ENCODE results near the gene SYT8.

The SYT8 gene

DNA sequence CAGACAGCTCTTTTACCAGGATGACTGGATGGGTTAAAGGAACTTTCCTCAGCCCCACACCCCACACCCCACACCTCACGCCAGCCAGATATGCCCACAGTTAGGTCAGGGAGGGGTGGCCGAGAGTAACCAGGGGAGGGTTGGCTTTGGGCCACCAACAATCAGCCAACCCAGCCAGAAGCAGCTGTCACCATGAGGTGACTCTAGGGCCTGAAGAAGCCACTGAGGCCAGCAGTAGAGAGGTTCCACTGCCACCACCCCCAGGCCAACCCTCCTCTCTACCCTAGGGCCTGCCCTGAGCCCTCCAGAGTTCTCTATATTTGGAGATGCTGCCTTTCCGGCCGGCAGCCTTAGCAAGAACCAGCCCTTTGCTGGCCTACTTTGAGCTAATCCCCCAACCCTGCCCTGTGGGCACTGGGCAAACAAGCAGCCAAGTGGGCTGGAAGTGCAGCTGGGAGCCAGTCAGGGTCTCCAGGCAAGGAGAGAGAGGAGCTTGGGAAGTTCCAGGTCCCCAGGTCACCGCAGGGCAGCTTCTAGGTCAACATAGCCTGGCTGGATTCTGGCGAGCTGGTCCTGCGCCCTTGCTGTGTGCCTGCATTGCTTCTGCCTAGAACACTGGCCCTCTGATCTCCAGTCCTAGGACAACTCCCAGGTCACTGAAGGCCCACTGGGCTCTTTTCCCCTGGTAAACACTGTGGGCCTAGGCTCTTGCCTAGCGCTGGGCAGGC, 12.0 kb upstream of the SYT8 start:
- POLR2A ChIA-PET = no interaction called here
- no peak for TF ChIP-seq PRDM6 (tag by site-specific recombination; IDR thresholded peaks at IDR 0.05)
- no peak for TF ChIP-seq ZNF10 (tag by site-specific recombination; IDR thresholded peaks at IDR 0.05)
- no peaks in the 10 kb centered on the region for H3K4me1 ChIP-seq (ENCODE audit: control insufficient read depth, insufficient read depth, low read length)
- no peaks in the 10 kb centered on the region for H3K36me3 ChIP-seq (ENCODE audit: control insufficient read depth in 2 of 2, insufficient read depth in 1 of 2, low read length in 2 of 2)
- H3K4me3 ChIP-seq (ENCODE audit: low read depth, low read length) = no peak overlapping the region
- no peaks in the 10 kb centered on the region for H3K9me3 ChIP-seq (ENCODE audit: control insufficient read depth, insufficient read depth, low read depth, low read length)
- no peak overlapping the region for H3K27ac ChIP-seq (ENCODE audit: extremely low read depth, low read depth, low read length)
- CTCF ChIA-PET = interaction anchor here (0.7 to 2.0 kb wide), 3 partner anchors 10 to 195 kb away, joined by 3 to 14 read pairs (median 4); no protein-coding TSS in a partner anchor

GRCh38 chr11:1823376-1824220, 11.2 kb upstream of the SYT8 start:
- H3K27ac ChIP-seq (ENCODE audit: extremely low read depth, low read depth, low read length) = no peak overlapping the region
- TF ChIP-seq, protein P1, sequence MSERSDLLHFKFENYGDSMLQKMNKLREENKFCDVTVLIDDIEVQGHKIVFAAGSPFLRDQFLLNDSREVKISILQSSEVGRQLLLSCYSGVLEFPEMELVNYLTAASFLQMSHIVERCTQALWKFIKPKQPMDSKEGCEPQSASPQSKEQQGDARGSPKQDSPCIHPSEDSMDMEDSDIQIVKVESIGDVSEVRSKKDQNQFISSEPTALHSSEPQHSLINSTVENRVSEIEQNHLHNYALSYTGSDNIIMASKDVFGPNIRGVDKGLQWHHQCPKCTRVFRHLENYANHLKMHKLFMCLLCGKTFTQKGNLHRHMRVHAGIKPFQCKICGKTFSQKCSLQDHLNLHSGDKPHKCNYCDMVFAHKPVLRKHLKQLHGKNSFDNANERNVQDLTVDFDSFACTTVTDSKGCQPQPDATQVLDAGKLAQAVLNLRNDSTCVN (tag by site-specific recombination; optimal IDR thresholded peaks at IDR 0.05) = no peak
- TF ChIP-seq TRIM28 (IDR thresholded peaks at IDR 0.05; ENCODE audit: borderline replicate concordance, low read length) (no peak), ZNF221 (tag by site-specific recombination; IDR thresholded peaks at IDR 0.05; ENCODE audit: borderline replicate concordance) (no peak), SETDB1 (IDR thresholded peaks at IDR 0.05; ENCODE audit: insufficient read length, low read length) (no peak), ZNF354C (tag by site-specific recombination; IDR thresholded peaks at IDR 0.05; ENCODE audit: borderline replicate concordance, low read depth) (no peak), INSM2 (tag by site-specific recombination; IDR thresholded peaks at IDR 0.05) (no peak), ZNF391 (tag by site-specific recombination; IDR thresholded peaks at IDR 0.05; ENCODE audit: borderline replicate concordance, low read depth) (no peak), KLF10 (tag by site-specific recombination; IDR thresholded peaks at IDR 0.05) (no peak), ZNF518A (tag by site-specific recombination; conservative IDR thresholded peaks at IDR 0.05; ENCODE audit: low read depth) (no peak), ZNF792 (tag by site-specific recombination; IDR thresholded peaks at IDR 0.05) (no peak), ZNF660 (tag by site-specific recombination; IDR thresholded peaks at IDR 0.05) (no peak), ZNF10 (tag by site-specific recombination; IDR thresholded peaks at IDR 0.05) (no peak), MZF1 (tag by site-specific recombination; IDR thresholded peaks at IDR 0.05; ENCODE audit: borderline replicate concordance) (no peak), ZFP69B (tag by site-specific recombination; IDR thresholded peaks at IDR 0.05) (no peak), ZNF747 (tag by site-specific recombination; IDR thresholded peaks at IDR 0.05) (no peak), ZNF426 (tag by site-specific recombination; IDR thresholded peaks at IDR 0.05) (no peak), ZNF202 (tag by site-specific recombination; IDR thresholded peaks at IDR 0.05; ENCODE audit: borderline replicate concordance) (no peak), KLF7 (tag by site-specific recombination; IDR thresholded peaks at IDR 0.05; ENCODE audit: borderline replicate concordance) (no peak)
- TF ChIP-seq, protein P2, sequence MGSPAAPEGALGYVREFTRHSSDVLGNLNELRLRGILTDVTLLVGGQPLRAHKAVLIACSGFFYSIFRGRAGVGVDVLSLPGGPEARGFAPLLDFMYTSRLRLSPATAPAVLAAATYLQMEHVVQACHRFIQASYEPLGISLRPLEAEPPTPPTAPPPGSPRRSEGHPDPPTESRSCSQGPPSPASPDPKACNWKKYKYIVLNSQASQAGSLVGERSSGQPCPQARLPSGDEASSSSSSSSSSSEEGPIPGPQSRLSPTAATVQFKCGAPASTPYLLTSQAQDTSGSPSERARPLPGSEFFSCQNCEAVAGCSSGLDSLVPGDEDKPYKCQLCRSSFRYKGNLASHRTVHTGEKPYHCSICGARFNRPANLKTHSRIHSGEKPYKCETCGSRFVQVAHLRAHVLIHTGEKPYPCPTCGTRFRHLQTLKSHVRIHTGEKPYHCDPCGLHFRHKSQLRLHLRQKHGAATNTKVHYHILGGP (tag by site-specific recombination; IDR thresholded peaks at IDR 0.05) = no peak
- no peaks in the 10 kb centered on the region for H3K9me3 ChIP-seq (ENCODE audit: control insufficient read depth, insufficient read depth, low read depth, low read length)
- H3K4me3 ChIP-seq (ENCODE audit: low read depth, low read length) = no peak overlapping the region
- H3K36me3 ChIP-seq (ENCODE audit: control insufficient read depth in 2 of 2, insufficient read depth in 1 of 2, low read length in 2 of 2) = no peaks in the 10 kb centered on the region
- ChIA-PET POLR2A (no interaction called here), CTCF (interaction anchor here (1.6 to 2.0 kb wide), 2 partner anchors 9 to 130 kb away, joined by 6 to 14 read pairs; no protein-coding TSS in a partner anchor)
- no peaks in the 10 kb centered on the region for H3K4me1 ChIP-seq (ENCODE audit: control insufficient read depth, insufficient read depth, low read length)

Measured in HEK293 (cell line).